H9 (cell line): ENCODE results near the gene STX3. TPM values are rescaled to one million over a fixed set of nuclear protein-coding genes. Genes with fewer than 3 reads are reported as not detected.

Experiments
- DNase-seq: peaks from one replicate; pipeline ENCODE4 v3.0.0-alpha.2; 2017
- H2AFZ ChIP-seq: one replicate; pipeline ENCODE4 v1.6.1; 2013; ENCODE audit warnings: mild to moderate bottlenecking, low read length, control low read depth, moderate library complexity
- H2AK5ac ChIP-seq: 2 replicates; pipeline ENCODE4 v1.6.1; 2013; ENCODE audit warnings: low read length, control low read depth, mixed read lengths; ENCODE audit not compliant: insufficient read length
- H2BK120ac ChIP-seq: one replicate; pipeline ENCODE4 v1.6.1; 2013; ENCODE audit warnings: low read depth, mild to moderate bottlenecking, low read length, control low read depth, inconsistent platforms; ENCODE audit not compliant: poor library complexity, severe bottlenecking
- H2BK12ac ChIP-seq: 2 replicates; pipeline ENCODE4 v1.6.1; 2013; ENCODE audit warnings: low read length, control low read depth, mixed read lengths, low read depth; ENCODE audit not compliant: insufficient read length
- H2BK15ac ChIP-seq: 2 replicates; pipeline ENCODE4 v1.6.1; 2013; ENCODE audit warnings: low read depth, low read length, control low read depth
- H2BK20ac ChIP-seq: one replicate; pipeline ENCODE4 v1.6.1; 2013; ENCODE audit warnings: low read depth, mild to moderate bottlenecking, low read length, control low read depth, inconsistent platforms; ENCODE audit not compliant: poor library complexity, severe bottlenecking
- H2BK5ac ChIP-seq: 2 replicates; pipeline ENCODE4 v1.6.1; 2013; ENCODE audit warnings: low read length, control low read depth, mixed read lengths; ENCODE audit not compliant: insufficient read length
- H3K14ac ChIP-seq: 2 replicates; pipeline ENCODE4 v1.6.1; 2013; ENCODE audit warnings: low read length, control low read depth; ENCODE audit not compliant: insufficient read depth
- H3K18ac ChIP-seq: 2 replicates; pipeline ENCODE4 v1.6.1; 2013; ENCODE audit warnings: low read depth, mild to moderate bottlenecking, mixed read lengths, low read length, control low read depth; ENCODE audit not compliant: insufficient read length
- H3K23ac ChIP-seq: 2 replicates; pipeline ENCODE4 v1.6.1; 2013; ENCODE audit warnings: low read length, control low read depth, mixed read lengths, low read depth; ENCODE audit not compliant: insufficient read length
- H3K23me2 ChIP-seq: 2 replicates; pipeline ENCODE4 v1.6.1; 2013; ENCODE audit warnings: low read depth, mild to moderate bottlenecking, mixed read lengths, low read length, control low read depth; ENCODE audit not compliant: insufficient read length, poor library complexity, severe bottlenecking
- H3K27ac ChIP-seq: 2 replicates; pipeline ENCODE4 v1.5.1; 2013; ENCODE audit warnings: low read length, control low read depth, mixed read lengths, low read depth; ENCODE audit not compliant: insufficient read length
- H3K27me3 ChIP-seq: 2 replicates; pipeline ENCODE4 v1.6.1; 2013; ENCODE audit warnings: low read length, control low read depth, inconsistent platforms; ENCODE audit not compliant: insufficient read depth
- H3K4ac ChIP-seq: 2 replicates; pipeline ENCODE4 v1.6.1; 2013; ENCODE audit warnings: low read depth, mild to moderate bottlenecking, control low read depth, inconsistent platforms, low read length, moderate library complexity
- H3K4me1 ChIP-seq: 2 replicates; pipeline ENCODE4 v1.6.1; 2013; ENCODE audit warnings: low read length, control low read depth, inconsistent platforms; ENCODE audit not compliant: insufficient read depth
- H3K4me2 ChIP-seq: 2 replicates; pipeline ENCODE4 v1.6.1; 2013; ENCODE audit warnings: low read length, control low read depth, mixed read lengths; ENCODE audit not compliant: insufficient read length, insufficient read depth
- H3K56ac ChIP-seq: 2 replicates; pipeline ENCODE4 v1.6.1; 2013; ENCODE audit warnings: low read depth, mild to moderate bottlenecking, mixed read lengths, low read length, control low read depth; ENCODE audit not compliant: insufficient read length
- H3K79me1 ChIP-seq: 2 replicates; pipeline ENCODE4 v1.6.1; 2013; ENCODE audit warnings: low read depth, mild to moderate bottlenecking, moderate library complexity, low read length, control low read depth, inconsistent platforms; ENCODE audit not compliant: insufficient read depth, poor library complexity, severe bottlenecking
- H3K79me2 ChIP-seq: 2 replicates; pipeline ENCODE4 v1.6.1; 2013; ENCODE audit warnings: low read length, control low read depth, inconsistent platforms; ENCODE audit not compliant: insufficient read depth
- H3K9ac ChIP-seq: 2 replicates; pipeline ENCODE4 v1.6.1; 2013; ENCODE audit warnings: low read length, control low read depth, mixed read lengths; ENCODE audit not compliant: insufficient read length; ENCODE audit errors: extremely low read depth
- H3K9me3 ChIP-seq: one replicate; pipeline ENCODE4 v1.6.1; 2013; ENCODE audit warnings: low read depth, low read length, inconsistent platforms; ENCODE audit not compliant: control insufficient read depth
- H3T11ph ChIP-seq: one replicate; pipeline ENCODE4 v1.6.1; 2013; ENCODE audit warnings: mild to moderate bottlenecking, low read length, control low read depth, inconsistent platforms
- H4K20me1 ChIP-seq: one replicate; pipeline ENCODE4 v1.6.1; 2013; ENCODE audit not compliant: control insufficient read depth, insufficient read length, insufficient read depth
- H4K5ac ChIP-seq: 2 replicates; pipeline ENCODE4 v1.6.1; 2013; ENCODE audit warnings: low read depth, mild to moderate bottlenecking, mixed read lengths, low read length, control low read depth; ENCODE audit not compliant: insufficient read length
- H4K8ac ChIP-seq: replicated peaks from 2 replicates; pipeline ENCODE4 v1.6.1; 2013; ENCODE audit warnings: low read length, control low read depth, mixed read lengths, low read depth; ENCODE audit not compliant: insufficient read length
- H4K91ac ChIP-seq: 2 replicates; pipeline ENCODE4 v1.6.1; 2013; ENCODE audit warnings: low read depth, mild to moderate bottlenecking, moderate library complexity, mixed read lengths, low read length, control low read depth; ENCODE audit not compliant: insufficient read length
- H3K27ac Mint-ChIP-seq, 3 experiments: 2 replicates in 2 of 3; 3 replicates in 1 of 3; pipeline ENCODE4 v1.8.0; 2020 to 2021; ENCODE audit warnings: mixed read lengths in 3 of 3, mild to moderate bottlenecking in 1 of 3, moderate library complexity in 1 of 3
- H3K27me3 Mint-ChIP-seq: 2 replicates; pipeline ENCODE4 v1.8.0; 2021; ENCODE audit warnings: low read depth, mild to moderate bottlenecking, moderate library complexity, mixed read lengths
- H3K36me3 Mint-ChIP-seq, 3 experiments: 2 replicates in 2 of 3; 3 replicates in 1 of 3; pipeline ENCODE4 v1.8.0; 2020 to 2021; ENCODE audit warnings: low read depth in 3 of 3, mixed read lengths in 3 of 3; ENCODE audit not compliant: insufficient read depth in 1 of 3
- H3K4me1 Mint-ChIP-seq, 2 experiments: 2 replicates each; pipeline ENCODE4 v1.8.0; 2020; ENCODE audit warnings: mixed read lengths in 2 of 2
- H3K4me3 Mint-ChIP-seq, 2 experiments: 2 replicates in 1 of 2; 3 replicates in 1 of 2; pipeline ENCODE4 v1.8.0; 2020 to 2021; ENCODE audit warnings: mild to moderate bottlenecking in 2 of 2, mixed read lengths in 2 of 2, moderate library complexity in 1 of 2
- H3K9me3 Mint-ChIP-seq, 2 experiments: 2 replicates in 1 of 2; 3 replicates in 1 of 2; pipeline ENCODE4 v1.8.0; 2020; ENCODE audit warnings: mild to moderate bottlenecking in 2 of 2, mixed read lengths in 2 of 2, moderate library complexity in 1 of 2
- CTCF ChIP-seq: fragments of 200-600 bp; sonication (generic); conservative IDR thresholded peaks from 3 replicates; pipeline ENCODE4 v1.8.0; 2021; ENCODE audit warnings: antibody characterized with exemption, mild to moderate bottlenecking
- whole genome bisulfite sequencing: extraction: QIAGEN DNeasy Blood & Tissue Kit; methylation state at CpG from one replicate; pipeline ENCODE4 v1.1.7; 2013; ENCODE audit warnings: missing lambda C conversion rate, low lambda C conversion rate, mixed read lengths; ENCODE audit not compliant: insufficient read length; ENCODE audit errors: extremely low coverage; 5-methylcytosine and 5-hydroxymethylcytosine counted together
- total RNA-seq: library from RNA; stranded (reverse); gene quantifications from 2 replicates; pipeline ENCODE4 v1.2.1, GENCODE V29; 2021

STX3 gene
- total RNA-seq, 1 experiment from 2014 or later: 41.0 TPM

GRCh38 chr11:59846556-59846955 is 91.4 kb downstream of the STX3 start:
- H3K23me2 ChIP-seq: no peaks in the 10 kb centered on the region
- H4K8ac ChIP-seq: no peak overlapping the region
- no peak overlapping the region for H3K4ac ChIP-seq
- no peak overlapping the region for H3T11ph ChIP-seq
- no peak overlapping the region for H2BK15ac ChIP-seq
- H4K20me1 ChIP-seq: no peaks in the 10 kb centered on the region
- no peak overlapping the region for H3K4me2 ChIP-seq
- H3K56ac ChIP-seq: no peak overlapping the region
- no peak overlapping the region for H3K27ac ChIP-seq
- no peak for DNase-seq
- TF ChIP-seq CTCF: no peak
- H3K79me1 ChIP-seq: no peaks in the 10 kb centered on the region
- no peak overlapping the region for H3K18ac ChIP-seq
- Mint-ChIP-seq H3K4me3 (no peak overlapping the region), H3K9me3 (no peaks in the 10 kb centered on the region), H3K36me3 (no peaks in the 10 kb centered on the region), H3K27me3 (no peaks in the 10 kb centered on the region), H3K27ac (no peak overlapping the region), H3K4me1 (peaks cover 6% of the 10 kb centered on the region in 2 experiments)
- H3K14ac ChIP-seq: no peak overlapping the region
- H2AK5ac ChIP-seq: no peak overlapping the region
- no peaks in the 10 kb centered on the region for H3K9me3 ChIP-seq
- H4K91ac ChIP-seq: no peak overlapping the region
- H2BK120ac ChIP-seq: no peak overlapping the region
- no peak overlapping the region for H3K9ac ChIP-seq
- H3K23ac ChIP-seq: no peak overlapping the region
- H3K79me2 ChIP-seq: no peaks in the 10 kb centered on the region
- H4K5ac ChIP-seq: no peak overlapping the region
- H2AFZ ChIP-seq: no peak overlapping the region
- H2BK20ac ChIP-seq: no peak overlapping the region
- no peaks in the 10 kb centered on the region for H3K27me3 ChIP-seq
- WGBS: no CpG with 5 or more reads among the region's 5 CpGs
- H2BK12ac ChIP-seq: no peak overlapping the region
- H2BK5ac ChIP-seq: no peak overlapping the region
- 0 out of 2 replicates have a peak, but pooled peaks cover 3% of the 10 kb centered on the region for H3K4me1 ChIP-seq
